ENCODE results near the gene COL26A1.
"Not testable (repeated sequence)": the region's sequence is repeated elsewhere in the genome, so short reads cannot be mapped to it uniquely, and the experiment has no call there.

Gene COL26A1

GRCh38 chr7:101347477-101347876 is 15.2 kb upstream of the COL26A1 start:
- H3K36me3 ChIP-seq (ENCODE audit: insufficient read depth, low read length) = no peaks in the 10 kb centered on the region
- H3K9ac ChIP-seq (ENCODE audit: low read depth, low read length) = no peak overlapping the region
- 91% methylated on average over 15 of the region's 15 CpGs for WGBS
- no peaks in the 10 kb centered on the region for H3K9me3 ChIP-seq (ENCODE audit: insufficient read depth, low read depth, low read length)
- H3K4me1 ChIP-seq (ENCODE audit: insufficient read depth, low read length) = no peaks in the 10 kb centered on the region
- no peak overlapping the region for H3K4me3 ChIP-seq (ENCODE audit: low read length)
- H3K27me3 ChIP-seq (ENCODE audit: insufficient read depth, low read length) = no peaks in the 10 kb centered on the region
- H3K27ac ChIP-seq (ENCODE audit: low read depth, low read length) = no peak overlapping the region

GRCh38 chr7:101348456-101349067 is 14.1 kb upstream of the COL26A1 start:
- not testable (repeated sequence) for H3K9ac ChIP-seq (ENCODE audit: low read depth, low read length); H3K4me1 ChIP-seq (ENCODE audit: insufficient read depth, low read length); H3K4me3 ChIP-seq (ENCODE audit: low read length); H3K27me3 ChIP-seq (ENCODE audit: insufficient read depth, low read length); H3K36me3 ChIP-seq (ENCODE audit: insufficient read depth, low read length); H3K9me3 ChIP-seq (ENCODE audit: insufficient read depth, low read depth, low read length); H3K27ac ChIP-seq (ENCODE audit: low read depth, low read length)
- 93% methylated on average over 22 of the region's 32 CpGs for WGBS

- H3K27me3 ChIP-seq (ENCODE audit: insufficient read depth, low read length); H3K9me3 ChIP-seq (ENCODE audit: insufficient read depth, low read depth, low read length); H3K27ac ChIP-seq (ENCODE audit: low read depth, low read length); H3K4me1 ChIP-seq (ENCODE audit: insufficient read depth, low read length); H3K9ac ChIP-seq (ENCODE audit: low read depth, low read length); H3K36me3 ChIP-seq (ENCODE audit: insufficient read depth, low read length); H3K4me3 ChIP-seq (ENCODE audit: low read length): not testable (repeated sequence)
- 94% methylated on average over 12 of the region's 12 CpGs for WGBS
Measured at GRCh38 chr7:101349300-101349699, 13.4 kb upstream of the COL26A1 start.

GRCh38 chr7:101352920-101353308 is 9.8 kb upstream of the COL26A1 start:
- no peak overlapping the region for H3K9ac ChIP-seq (ENCODE audit: low read depth, low read length)
- no peaks in the 10 kb centered on the region for H3K4me1 ChIP-seq (ENCODE audit: insufficient read depth, low read length)
- 63% methylated on average over 2 of the region's 2 CpGs for WGBS
- H3K36me3 ChIP-seq (ENCODE audit: insufficient read depth, low read length) = no peaks in the 10 kb centered on the region
- H3K4me3 ChIP-seq (ENCODE audit: low read length) = no peak overlapping the region
- H3K9me3 ChIP-seq (ENCODE audit: insufficient read depth, low read depth, low read length) = no peaks in the 10 kb centered on the region
- no peaks in the 10 kb centered on the region for H3K27me3 ChIP-seq (ENCODE audit: insufficient read depth, low read length)
- H3K27ac ChIP-seq (ENCODE audit: low read depth, low read length) = no peak overlapping the region

- 84% methylated on average over 7 of the region's 7 CpGs for WGBS
- no peaks in the 10 kb centered on the region for H3K9me3 ChIP-seq (ENCODE audit: insufficient read depth, low read depth, low read length)
- no peak overlapping the region for H3K4me3 ChIP-seq (ENCODE audit: low read length)
- H3K27me3 ChIP-seq (ENCODE audit: insufficient read depth, low read length) = peaks cover 4% of the 10 kb centered on the region; the same call in 1 of the 2 replicates
- no peaks in the 10 kb centered on the region for H3K36me3 ChIP-seq (ENCODE audit: insufficient read depth, low read length)
- H3K9ac ChIP-seq (ENCODE audit: low read depth, low read length) = no peak overlapping the region
- no peaks in the 10 kb centered on the region for H3K4me1 ChIP-seq (ENCODE audit: insufficient read depth, low read length)
- H3K27ac ChIP-seq (ENCODE audit: low read depth, low read length) = no peak overlapping the region
Measured at GRCh38 chr7:101357433-101357832, 5.2 kb upstream of the COL26A1 start.

GRCh38 chr7:101363196-101363733 is 590 bp downstream of the COL26A1 start:
- Histone ChIP-seq H3K4me3 (ENCODE audit: low read length) (peak overlapping the region; percentile 92), H3K9ac (ENCODE audit: low read depth, low read length) (peak overlapping the region; percentile 99), H3K27me3 (ENCODE audit: insufficient read depth, low read length) (peaks cover 6% of the 10 kb centered on the region; the same call in 1 of the 2 replicates), H3K9me3 (ENCODE audit: insufficient read depth, low read depth, low read length) (no peaks in the 10 kb centered on the region), H3K4me1 (ENCODE audit: insufficient read depth, low read length) (no peaks in the 10 kb centered on the region), H3K27ac (ENCODE audit: low read depth, low read length) (peak overlapping the region; percentile 80; the same call in 1 of the 2 replicates), H3K36me3 (ENCODE audit: insufficient read depth, low read length) (peaks cover 7% of the 10 kb centered on the region; the same call in 1 of the 2 replicates)
- WGBS = 1% methylated on average over 44 of the region's 46 CpGs

DNA sequence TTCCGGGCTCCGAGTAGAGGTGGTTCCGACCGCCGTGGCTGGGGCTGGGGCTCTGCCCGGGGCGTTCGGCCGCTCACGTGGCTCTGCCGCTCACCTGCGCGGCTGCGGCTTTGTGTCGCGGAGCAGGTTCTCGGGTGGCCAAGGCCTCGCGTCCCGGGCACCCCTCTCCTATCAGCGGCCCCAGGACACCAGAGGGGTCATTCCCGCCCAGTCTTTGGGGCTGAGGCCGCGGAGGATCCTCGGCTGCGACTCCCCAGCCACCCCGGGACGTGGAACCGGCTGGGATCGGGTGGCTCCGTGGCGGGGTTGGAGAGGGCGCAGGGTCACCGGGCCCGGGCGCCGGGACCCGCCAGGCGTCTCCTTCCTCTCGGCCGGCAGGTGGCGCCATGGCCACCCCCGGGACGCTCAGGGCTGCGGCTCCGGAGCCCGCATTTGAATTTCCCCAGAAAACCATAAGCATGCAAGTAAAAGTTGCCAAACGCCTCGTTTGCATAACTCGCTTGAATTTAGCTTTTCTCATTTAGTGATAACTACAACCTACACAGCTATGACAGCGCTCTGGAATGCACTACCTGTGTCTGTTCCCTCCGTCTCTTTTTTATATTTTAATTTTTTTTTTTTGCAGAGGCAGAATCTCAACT is 1.2 kb downstream of the COL26A1 start:
- H3K9ac ChIP-seq (ENCODE audit: low read depth, low read length) = peak overlapping the region; percentile 99
- WGBS = 1% methylated on average over 52 of the region's 52 CpGs

GRCh38 chr7:101365956-101366355 is 3.3 kb downstream of the COL26A1 start:
- H3K9me3 ChIP-seq (ENCODE audit: insufficient read depth, low read depth, low read length) = no peaks in the 10 kb centered on the region
- no peak overlapping the region for H3K9ac ChIP-seq (ENCODE audit: low read depth, low read length)
- no peak overlapping the region for H3K27ac ChIP-seq (ENCODE audit: low read depth, low read length)
- H3K4me3 ChIP-seq (ENCODE audit: low read length) = no peak overlapping the region
- H3K36me3 ChIP-seq (ENCODE audit: insufficient read depth, low read length) = peaks cover 7% of the 10 kb centered on the region; the same call in 1 of the 2 replicates
- 95% methylated on average over 2 of the region's 2 CpGs for WGBS
- H3K4me1 ChIP-seq (ENCODE audit: insufficient read depth, low read length) = no peaks in the 10 kb centered on the region
- peaks cover 6% of the 10 kb centered on the region; the same call in 1 of the 2 replicates for H3K27me3 ChIP-seq (ENCODE audit: insufficient read depth, low read length)

More for the DNA sequence above, 1.2 kb downstream of the COL26A1 start:
- Histone ChIP-seq H3K9me3 (ENCODE audit: insufficient read depth, low read depth, low read length) (no peaks in the 10 kb centered on the region), H3K27me3 (ENCODE audit: insufficient read depth, low read length) (peaks cover 6% of the 10 kb centered on the region; the same call in 1 of the 2 replicates), H3K4me3 (ENCODE audit: low read length) (peak overlapping the region; percentile 92), H3K27ac (ENCODE audit: low read depth, low read length) (peak overlapping the region; percentile 80), H3K36me3 (ENCODE audit: insufficient read depth, low read length) (peaks cover 7% of the 10 kb centered on the region; the same call in 1 of the 2 replicates), H3K4me1 (ENCODE audit: insufficient read depth, low read length) (no peaks in the 10 kb centered on the region)

- H3K27ac ChIP-seq (ENCODE audit: low read depth, low read length) = no peak overlapping the region
- H3K9me3 ChIP-seq (ENCODE audit: insufficient read depth, low read depth, low read length) = no peaks in the 10 kb centered on the region
- 90% methylated on average over 1 of the region's 1 CpG for WGBS
- H3K9ac ChIP-seq (ENCODE audit: low read depth, low read length) = no peak overlapping the region
- H3K27me3 ChIP-seq (ENCODE audit: insufficient read depth, low read length) = no peaks in the 10 kb centered on the region
- peaks cover 7% of the 10 kb centered on the region; the same call in 1 of the 2 replicates for H3K36me3 ChIP-seq (ENCODE audit: insufficient read depth, low read length)
- no peaks in the 10 kb centered on the region for H3K4me1 ChIP-seq (ENCODE audit: insufficient read depth, low read length)
- H3K4me3 ChIP-seq (ENCODE audit: low read length) = no peak overlapping the region
Measured at GRCh38 chr7:101367676-101368075, 5.0 kb downstream of the COL26A1 start.

DNA sequence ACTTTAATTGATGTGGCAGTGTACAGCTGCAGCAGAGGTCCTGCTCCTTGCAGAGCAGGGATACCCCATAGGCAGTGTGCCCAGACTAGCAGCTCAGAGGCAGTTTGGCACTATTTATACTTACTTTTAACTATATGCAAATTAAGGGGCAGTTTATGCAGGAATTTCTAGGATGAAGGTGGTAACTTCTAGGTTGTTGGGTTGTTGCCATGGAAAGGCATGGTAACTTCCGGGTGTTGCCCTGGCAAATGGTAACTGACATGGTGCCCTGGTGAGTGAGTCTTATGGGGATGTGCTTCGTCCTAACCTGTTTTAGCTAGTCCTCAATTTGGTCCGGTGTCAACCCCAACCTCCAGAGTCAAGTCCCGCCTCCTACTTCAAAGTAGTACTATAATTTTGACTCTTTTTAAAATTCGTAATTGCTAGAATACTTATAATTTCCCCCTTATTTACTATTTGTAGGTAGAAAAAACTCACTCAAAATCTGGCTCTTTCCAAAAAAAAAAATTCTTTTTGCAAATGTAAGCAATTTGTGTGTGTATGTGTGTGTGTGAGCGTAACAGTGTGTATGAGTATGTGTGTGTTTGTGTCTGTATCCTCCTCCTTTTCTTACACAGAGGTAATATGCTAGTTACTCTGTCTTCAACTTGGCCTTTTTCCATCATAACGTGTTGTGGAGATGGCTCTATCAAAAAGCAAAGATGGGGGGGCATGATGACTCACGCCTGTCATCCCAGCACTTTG is 5.9 kb downstream of the COL26A1 start:
- no peaks in the 10 kb centered on the region for H3K27me3 ChIP-seq (ENCODE audit: insufficient read depth, low read length)
- H3K4me1 ChIP-seq (ENCODE audit: insufficient read depth, low read length) = no peaks in the 10 kb centered on the region
- no peak overlapping the region for H3K9ac ChIP-seq (ENCODE audit: low read depth, low read length)
- 80% methylated on average over 5 of the region's 8 CpGs for WGBS
- H3K9me3 ChIP-seq (ENCODE audit: insufficient read depth, low read depth, low read length) = no peaks in the 10 kb centered on the region
- H3K27ac ChIP-seq (ENCODE audit: low read depth, low read length) = no peak overlapping the region
- H3K4me3 ChIP-seq (ENCODE audit: low read length) = no peak overlapping the region
- peaks cover 7% of the 10 kb centered on the region; the same call in 1 of the 2 replicates for H3K36me3 ChIP-seq (ENCODE audit: insufficient read depth, low read length)

DNA sequence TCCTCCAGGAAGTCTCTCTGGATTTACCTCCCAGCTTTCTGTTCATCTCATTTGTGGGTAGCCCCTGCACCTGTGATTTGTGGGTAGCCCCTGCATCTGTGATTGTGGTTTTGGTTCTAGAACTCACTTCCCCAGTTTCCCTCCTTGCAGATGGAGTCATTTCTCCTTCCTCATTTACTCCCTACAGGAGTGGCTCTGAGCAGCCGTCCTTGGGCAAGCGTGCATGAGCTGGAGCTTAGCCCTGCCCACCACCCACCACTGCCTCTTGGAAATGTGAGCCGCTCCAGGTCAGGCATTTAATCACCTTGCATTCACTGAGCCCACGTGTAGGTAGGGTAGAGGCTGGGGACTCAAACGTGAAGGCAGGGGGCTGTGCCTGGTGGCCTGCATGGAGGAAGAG is 8.2 kb downstream of the COL26A1 start:
- Histone ChIP-seq H3K4me3 (ENCODE audit: low read length) (no peak overlapping the region), H3K27ac (ENCODE audit: low read depth, low read length) (no peak overlapping the region), H3K27me3 (ENCODE audit: insufficient read depth, low read length) (no peaks in the 10 kb centered on the region), H3K4me1 (ENCODE audit: insufficient read depth, low read length) (0 out of 2 replicates have a peak, but pooled peaks cover 3% of the 10 kb centered on the region), H3K36me3 (ENCODE audit: insufficient read depth, low read length) (peaks cover 8% of the 10 kb centered on the region; the same call in 1 of the 2 replicates), H3K9me3 (ENCODE audit: insufficient read depth, low read depth, low read length) (no peaks in the 10 kb centered on the region), H3K9ac (ENCODE audit: low read depth, low read length) (no peak overlapping the region)
- 83% methylated on average over 5 of the region's 5 CpGs for WGBS
